ENCODE measurements around the gene CADPS2. TPM values are rescaled to one million over a fixed set of nuclear protein-coding genes. Genes with fewer than 3 reads are reported as not detected.

Gene CADPS2
- total and polyA plus RNA-seq, 12 donors, result 14.6 to 103 (median 39.4) TPM

DNA sequence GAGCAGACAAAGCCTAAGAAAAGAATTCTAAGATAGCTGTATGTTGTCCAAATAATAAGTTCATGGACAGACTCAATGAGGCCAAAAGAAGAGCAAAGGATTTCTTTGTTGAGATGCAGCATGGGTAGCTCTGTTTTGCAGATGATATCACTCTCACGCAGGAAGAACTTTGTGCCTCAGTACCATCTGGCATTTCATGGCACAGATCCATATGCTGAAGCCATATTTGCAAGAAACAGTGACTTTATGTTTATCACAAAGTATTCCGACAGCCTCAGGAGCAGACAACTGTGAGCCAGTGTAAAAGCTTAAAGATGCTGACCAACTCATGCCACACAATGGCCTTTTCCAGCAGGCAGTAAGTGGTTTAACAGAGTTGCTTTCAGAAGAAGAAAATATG lies 138.1 kb downstream of the CADPS2 start:
- no peaks in the 10 kb centered on the region for H3K27me3 ChIP-seq
- intact Hi-C loops (cut with DNase I), result no loop called here
- H3K4me3 ChIP-seq, result no peak overlapping the region
- TF ChIP-seq POLR2A (IDR thresholded peaks at IDR 0.05), result no peak
- TF ChIP-seq, protein P1, sequence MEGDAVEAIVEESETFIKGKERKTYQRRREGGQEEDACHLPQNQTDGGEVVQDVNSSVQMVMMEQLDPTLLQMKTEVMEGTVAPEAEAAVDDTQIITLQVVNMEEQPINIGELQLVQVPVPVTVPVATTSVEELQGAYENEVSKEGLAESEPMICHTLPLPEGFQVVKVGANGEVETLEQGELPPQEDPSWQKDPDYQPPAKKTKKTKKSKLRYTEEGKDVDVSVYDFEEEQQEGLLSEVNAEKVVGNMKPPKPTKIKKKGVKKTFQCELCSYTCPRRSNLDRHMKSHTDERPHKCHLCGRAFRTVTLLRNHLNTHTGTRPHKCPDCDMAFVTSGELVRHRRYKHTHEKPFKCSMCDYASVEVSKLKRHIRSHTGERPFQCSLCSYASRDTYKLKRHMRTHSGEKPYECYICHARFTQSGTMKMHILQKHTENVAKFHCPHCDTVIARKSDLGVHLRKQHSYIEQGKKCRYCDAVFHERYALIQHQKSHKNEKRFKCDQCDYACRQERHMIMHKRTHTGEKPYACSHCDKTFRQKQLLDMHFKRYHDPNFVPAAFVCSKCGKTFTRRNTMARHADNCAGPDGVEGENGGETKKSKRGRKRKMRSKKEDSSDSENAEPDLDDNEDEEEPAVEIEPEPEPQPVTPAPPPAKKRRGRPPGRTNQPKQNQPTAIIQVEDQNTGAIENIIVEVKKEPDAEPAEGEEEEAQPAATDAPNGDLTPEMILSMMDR (IDR thresholded peaks at IDR 0.05), result no peak
- no peaks in the 10 kb centered on the region for H3K36me3 ChIP-seq (replicated peaks in 1 of 2)
- no peaks in the 10 kb centered on the region for H3K4me1 ChIP-seq (replicated peaks in 1 of 2)
- WGBS, 4 donors, result 93 to 100% (median 96%) methylated on average over 2 of the region's 2 CpGs
- no peaks in the 10 kb centered on the region for H3K9me3 ChIP-seq (replicated peaks in 1 of 3)
- H3K27ac ChIP-seq, result no peak overlapping the region
- DNase-seq, result no peak

DNA sequence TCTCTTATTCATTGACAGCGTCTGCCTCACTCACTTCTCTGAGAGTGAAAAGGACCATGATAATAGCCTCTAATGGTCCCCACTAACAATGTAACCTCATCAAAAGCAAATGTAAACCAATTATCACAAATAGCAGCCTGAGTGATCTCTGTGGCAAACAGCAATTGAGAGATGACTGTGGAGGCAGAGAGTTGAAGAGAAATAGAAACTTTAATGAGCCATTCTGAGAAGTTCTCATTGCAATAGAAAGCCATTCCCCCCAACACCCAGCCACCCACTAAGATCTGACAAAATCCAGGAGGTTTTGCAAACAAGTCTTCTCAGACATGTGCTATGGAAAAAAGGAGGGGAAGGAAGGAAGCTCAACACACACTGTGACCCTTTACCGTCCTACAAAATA lies 139.3 kb downstream of the CADPS2 start:
- no peaks in the 10 kb centered on the region for H3K27me3 ChIP-seq
- no peak overlapping the region for H3K27ac ChIP-seq
- no peak for DNase-seq
- no peaks in the 10 kb centered on the region for H3K9me3 ChIP-seq (replicated peaks in 1 of 3)
- TF ChIP-seq, protein P1 (IDR thresholded peaks at IDR 0.05), result no peak
- no peak for TF ChIP-seq POLR2A (IDR thresholded peaks at IDR 0.05)
- WGBS, 4 donors, result 72 to 93% (median 80%) methylated on average over 2 of the region's 2 CpGs
- intact Hi-C loops (cut with DNase I), result no loop called here
- H3K4me1 ChIP-seq (replicated peaks in 1 of 2), result no peaks in the 10 kb centered on the region
- H3K4me3 ChIP-seq, result no peak overlapping the region
- H3K36me3 ChIP-seq (replicated peaks in 1 of 2), result no peaks in the 10 kb centered on the region

DNA sequence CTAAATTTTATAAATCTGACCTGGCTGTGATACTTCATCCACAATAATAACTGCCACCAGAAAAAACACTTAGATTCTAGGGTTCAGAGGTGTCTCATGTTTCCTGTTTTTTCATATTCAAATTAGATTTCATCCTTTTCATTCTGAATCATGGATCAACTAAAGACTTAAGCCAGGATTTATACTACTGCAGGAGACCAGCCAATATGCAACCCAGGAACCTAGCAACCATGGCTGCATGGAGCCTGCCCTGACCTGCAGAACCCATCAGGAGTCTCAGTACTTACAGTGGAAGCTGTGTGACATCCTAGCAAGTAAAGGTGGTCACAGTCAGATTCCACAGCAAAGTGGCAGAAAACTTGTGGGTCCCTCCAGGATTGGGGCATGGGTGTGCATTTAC lies 143.0 kb downstream of the CADPS2 start:
- no peak for DNase-seq
- TF ChIP-seq POLR2A (IDR thresholded peaks at IDR 0.05), result no peak
- TF ChIP-seq, protein P1 (IDR thresholded peaks at IDR 0.05), result no peak
- no peaks in the 10 kb centered on the region for H3K36me3 ChIP-seq (replicated peaks in 1 of 2)
- H3K4me3 ChIP-seq, result no peak overlapping the region
- intact Hi-C loops (cut with DNase I), result no loop called here
- no peaks in the 10 kb centered on the region for H3K4me1 ChIP-seq (replicated peaks in 1 of 2)
- H3K27me3 ChIP-seq, result no peaks in the 10 kb centered on the region
- no peaks in the 10 kb centered on the region for H3K9me3 ChIP-seq (replicated peaks in 1 of 3)
- no peak overlapping the region for H3K27ac ChIP-seq

DNA sequence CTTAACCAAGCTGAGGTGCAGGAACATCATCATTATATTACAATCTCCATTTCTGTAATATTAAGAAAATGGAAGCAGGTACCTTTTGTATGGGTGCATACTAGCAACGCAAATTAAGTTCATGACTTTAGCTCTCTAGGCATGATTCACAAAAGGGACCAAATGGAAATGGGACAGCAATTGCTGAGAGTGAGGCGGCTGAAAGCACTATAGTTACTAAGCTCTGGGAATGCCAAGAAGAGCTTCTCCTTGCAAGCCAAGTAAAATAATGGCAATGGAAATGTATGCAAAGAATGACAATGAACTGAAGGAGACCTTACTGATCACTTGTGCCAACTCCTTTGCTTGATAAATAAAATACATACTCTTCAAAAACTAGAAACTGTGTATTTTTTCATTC lies 147.3 kb downstream of the CADPS2 start:
- DNase-seq, result no peak
- H3K36me3 ChIP-seq (replicated peaks in 1 of 2), result no peaks in the 10 kb centered on the region
- no peaks in the 10 kb centered on the region for H3K27me3 ChIP-seq
- 85 to 89% (median 88%) methylated on average over 2 of the region's 2 CpGs for WGBS, 4 donors
- H3K9me3 ChIP-seq (replicated peaks in 1 of 3), result no peaks in the 10 kb centered on the region
- intact Hi-C loops (cut with DNase I), result no loop called here
- no peak overlapping the region for H3K4me3 ChIP-seq
- TF ChIP-seq POLR2A (IDR thresholded peaks at IDR 0.05), result no peak
- TF ChIP-seq, protein P1 (IDR thresholded peaks at IDR 0.05), result no peak
- no peak overlapping the region for H3K27ac ChIP-seq
- no peaks in the 10 kb centered on the region for H3K4me1 ChIP-seq (replicated peaks in 1 of 2)
